Measurements from ENCODE around the gene MRGPRX3.

DNA sequence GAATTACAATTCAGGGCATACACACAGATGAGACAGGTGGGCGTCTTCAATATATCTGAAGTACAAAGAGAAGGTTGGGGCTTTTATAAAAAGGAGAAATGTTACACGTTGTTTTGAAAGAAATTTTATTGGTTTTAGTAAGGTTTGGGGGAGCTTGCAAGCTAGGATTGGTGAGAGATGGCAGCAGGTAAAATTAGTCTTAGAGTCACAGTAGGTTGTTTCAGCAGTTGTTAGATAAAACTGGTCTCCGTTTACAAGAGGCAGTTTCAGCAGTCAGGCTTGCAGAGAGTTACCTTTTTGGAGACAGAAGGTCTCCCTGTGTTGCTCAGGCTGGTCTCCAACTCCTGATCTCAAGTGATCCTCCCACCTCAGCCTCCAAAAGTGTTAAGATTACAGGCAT, 24.1 kb upstream of the MRGPRX3 start:
- TF ChIP-seq, protein P1, sequence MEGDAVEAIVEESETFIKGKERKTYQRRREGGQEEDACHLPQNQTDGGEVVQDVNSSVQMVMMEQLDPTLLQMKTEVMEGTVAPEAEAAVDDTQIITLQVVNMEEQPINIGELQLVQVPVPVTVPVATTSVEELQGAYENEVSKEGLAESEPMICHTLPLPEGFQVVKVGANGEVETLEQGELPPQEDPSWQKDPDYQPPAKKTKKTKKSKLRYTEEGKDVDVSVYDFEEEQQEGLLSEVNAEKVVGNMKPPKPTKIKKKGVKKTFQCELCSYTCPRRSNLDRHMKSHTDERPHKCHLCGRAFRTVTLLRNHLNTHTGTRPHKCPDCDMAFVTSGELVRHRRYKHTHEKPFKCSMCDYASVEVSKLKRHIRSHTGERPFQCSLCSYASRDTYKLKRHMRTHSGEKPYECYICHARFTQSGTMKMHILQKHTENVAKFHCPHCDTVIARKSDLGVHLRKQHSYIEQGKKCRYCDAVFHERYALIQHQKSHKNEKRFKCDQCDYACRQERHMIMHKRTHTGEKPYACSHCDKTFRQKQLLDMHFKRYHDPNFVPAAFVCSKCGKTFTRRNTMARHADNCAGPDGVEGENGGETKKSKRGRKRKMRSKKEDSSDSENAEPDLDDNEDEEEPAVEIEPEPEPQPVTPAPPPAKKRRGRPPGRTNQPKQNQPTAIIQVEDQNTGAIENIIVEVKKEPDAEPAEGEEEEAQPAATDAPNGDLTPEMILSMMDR (IDR thresholded peaks at IDR 0.05), result no peak
- no peak for TF ChIP-seq MYC (IDR thresholded peaks at IDR 0.05; ENCODE audit: borderline replicate concordance, low read length)
- TF ChIP-seq EHMT2 (IDR thresholded peaks at IDR 0.05; ENCODE audit: low read depth), result no peak
- TF ChIP-seq, protein P2, sequence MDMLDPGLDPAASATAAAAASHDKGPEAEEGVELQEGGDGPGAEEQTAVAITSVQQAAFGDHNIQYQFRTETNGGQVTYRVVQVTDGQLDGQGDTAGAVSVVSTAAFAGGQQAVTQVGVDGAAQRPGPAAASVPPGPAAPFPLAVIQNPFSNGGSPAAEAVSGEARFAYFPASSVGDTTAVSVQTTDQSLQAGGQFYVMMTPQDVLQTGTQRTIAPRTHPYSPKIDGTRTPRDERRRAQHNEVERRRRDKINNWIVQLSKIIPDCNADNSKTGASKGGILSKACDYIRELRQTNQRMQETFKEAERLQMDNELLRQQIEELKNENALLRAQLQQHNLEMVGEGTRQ (IDR thresholded peaks at IDR 0.05), result no peak
- no peak for TF ChIP-seq SREBF2 (IDR thresholded peaks at IDR 0.05)
- TF ChIP-seq, protein P3, sequence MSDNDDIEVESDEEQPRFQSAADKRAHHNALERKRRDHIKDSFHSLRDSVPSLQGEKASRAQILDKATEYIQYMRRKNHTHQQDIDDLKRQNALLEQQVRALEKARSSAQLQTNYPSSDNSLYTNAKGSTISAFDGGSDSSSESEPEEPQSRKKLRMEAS (IDR thresholded peaks at IDR 0.05), result no peak
- no peak for TF ChIP-seq CBX2 (IDR thresholded peaks at IDR 0.05; ENCODE audit: borderline replicate concordance, low read depth)
